ENCODE results near the gene SORCS2. TPM values are rescaled to one million over a fixed set of nuclear protein-coding genes. Genes with fewer than 3 reads are reported as not detected.

Gene SORCS2
- total RNA-seq, 1 experiment from 2014 or later = 0.06 TPM

- H3K4me3 ChIP-seq (ENCODE audit: low read depth, low read length, poor library complexity, severe bottlenecking) = no peak overlapping the region
- H3K4me1 ChIP-seq (ENCODE audit: insufficient read depth, low read length, poor library complexity, severe bottlenecking) = no peaks in the 10 kb centered on the region
- intact Hi-C loops (cut with micrococcal nuclease; ENCODE audit: unreplicated experiment) = no loop called here
- H3K9me3 ChIP-seq (ENCODE audit: low read depth, low read length, poor library complexity, severe bottlenecking) = no peaks in the 10 kb centered on the region
- H3K27me3 ChIP-seq (replicated peaks; ENCODE audit: insufficient read depth, low read depth, low read length, poor library complexity) = peaks cover 66% of the 10 kb centered on the region
- ChIA-PET CTCF (no interaction called here), POLR2A (ENCODE audit: low non-redundant PET) (no interaction called here)
- H3K36me3 ChIP-seq (ENCODE audit: insufficient read depth, low read length, poor library complexity, severe bottlenecking) = no peaks in the 10 kb centered on the region
- TF ChIP-seq EZH2 (IDR thresholded peaks at IDR 0.05; ENCODE audit: borderline replicate concordance, low read depth, low read length, poor library complexity, severe bottlenecking) (no peak), CTCF (conservative IDR thresholded peaks at IDR 0.05; ENCODE audit: low read depth, low read length) (no peak)
- no TSS peak for BruUV-seq (replicated peaks)
- no peak overlapping the region for H3K27ac ChIP-seq (ENCODE audit: low read depth, low read length, poor library complexity, severe bottlenecking)
- DNase-seq (ENCODE audit: low spot score) = no peak
Measured at GRCh38 chr4:7521666-7522065, 329.3 kb downstream of the SORCS2 start.

- ChIA-PET CTCF (no interaction called here), POLR2A (ENCODE audit: low non-redundant PET) (no interaction called here)
- peaks cover 57% of the 10 kb centered on the region for H3K27me3 ChIP-seq (replicated peaks; ENCODE audit: insufficient read depth, low read depth, low read length, poor library complexity)
- no peaks in the 10 kb centered on the region for H3K9me3 ChIP-seq (ENCODE audit: low read depth, low read length, poor library complexity, severe bottlenecking)
- no TSS peak for BruUV-seq (replicated peaks)
- no peak overlapping the region for H3K4me3 ChIP-seq (ENCODE audit: low read depth, low read length, poor library complexity, severe bottlenecking)
- H3K36me3 ChIP-seq (ENCODE audit: insufficient read depth, low read length, poor library complexity, severe bottlenecking) = no peaks in the 10 kb centered on the region
- H3K27ac ChIP-seq (ENCODE audit: low read depth, low read length, poor library complexity, severe bottlenecking) = no peak overlapping the region
- H3K4me1 ChIP-seq (ENCODE audit: insufficient read depth, low read length, poor library complexity, severe bottlenecking) = no peaks in the 10 kb centered on the region
- intact Hi-C loops (cut with micrococcal nuclease; ENCODE audit: unreplicated experiment) = no loop called here
- no peak for DNase-seq (ENCODE audit: low spot score)
- TF ChIP-seq EZH2 (IDR thresholded peaks at IDR 0.05; ENCODE audit: borderline replicate concordance, low read depth, low read length, poor library complexity, severe bottlenecking) = no peak
- no peak for TF ChIP-seq CTCF (conservative IDR thresholded peaks at IDR 0.05; ENCODE audit: low read depth, low read length)
Measured at GRCh38 chr4:7522452-7523220, 330.3 kb downstream of the SORCS2 start.

- DNase-seq (ENCODE audit: low spot score) = no peak
- no peak overlapping the region for H3K4me3 ChIP-seq (ENCODE audit: low read depth, low read length, poor library complexity, severe bottlenecking)
- H3K4me1 ChIP-seq (ENCODE audit: insufficient read depth, low read length, poor library complexity, severe bottlenecking) = no peaks in the 10 kb centered on the region
- TF ChIP-seq EZH2 (IDR thresholded peaks at IDR 0.05; ENCODE audit: borderline replicate concordance, low read depth, low read length, poor library complexity, severe bottlenecking) (no peak), CTCF (conservative IDR thresholded peaks at IDR 0.05; ENCODE audit: low read depth, low read length) (no peak)
- H3K36me3 ChIP-seq (ENCODE audit: insufficient read depth, low read length, poor library complexity, severe bottlenecking) = no peaks in the 10 kb centered on the region
- CTCF ChIA-PET = no interaction called here
- POLR2A ChIA-PET (ENCODE audit: low non-redundant PET) = no interaction called here
- no peaks in the 10 kb centered on the region for H3K9me3 ChIP-seq (ENCODE audit: low read depth, low read length, poor library complexity, severe bottlenecking)
- BruUV-seq (replicated peaks) = no TSS peak
- peaks cover 48% of the 10 kb centered on the region for H3K27me3 ChIP-seq (replicated peaks; ENCODE audit: insufficient read depth, low read depth, low read length, poor library complexity)
- no peak overlapping the region for H3K27ac ChIP-seq (ENCODE audit: low read depth, low read length, poor library complexity, severe bottlenecking)
- intact Hi-C loops (cut with micrococcal nuclease; ENCODE audit: unreplicated experiment) = no loop called here
Measured at GRCh38 chr4:7523526-7523925, 331.2 kb downstream of the SORCS2 start.

Measured in A673 (cell line).